HG03066 (cell line): ENCODE results near the gene THAP7.
A peak's percentile ranks its signal among the peaks of the same experiment; 100 is the strongest.

Experiments used
- ATAC-seq: cut with Tn5 transposase; IDR thresholded peaks from one replicate; pipeline ENCODE4 v1.9.1; 2021; ENCODE audit warnings: low read depth; ENCODE audit not compliant: unreplicated experiment

THAP7 gene

DNA sequence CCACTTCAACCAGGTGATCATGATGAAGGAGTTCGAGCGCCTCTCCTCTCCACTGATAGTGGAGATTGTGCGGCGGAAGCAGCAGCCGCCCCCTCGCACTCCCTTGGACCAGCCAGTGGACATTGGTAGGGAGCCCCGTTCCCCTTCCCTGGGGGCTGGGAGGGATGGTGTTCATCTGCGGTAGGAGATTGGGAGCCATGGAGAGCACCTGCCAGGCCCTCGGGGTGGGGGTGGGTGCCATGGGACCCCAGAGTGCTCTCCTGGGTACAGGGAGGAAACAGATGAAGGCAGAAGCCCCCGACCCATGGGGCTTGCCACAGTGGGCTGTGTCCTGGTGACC is 7.0 kb downstream of the THAP7 start:
- ATAC-seq, result no peak

DNA sequence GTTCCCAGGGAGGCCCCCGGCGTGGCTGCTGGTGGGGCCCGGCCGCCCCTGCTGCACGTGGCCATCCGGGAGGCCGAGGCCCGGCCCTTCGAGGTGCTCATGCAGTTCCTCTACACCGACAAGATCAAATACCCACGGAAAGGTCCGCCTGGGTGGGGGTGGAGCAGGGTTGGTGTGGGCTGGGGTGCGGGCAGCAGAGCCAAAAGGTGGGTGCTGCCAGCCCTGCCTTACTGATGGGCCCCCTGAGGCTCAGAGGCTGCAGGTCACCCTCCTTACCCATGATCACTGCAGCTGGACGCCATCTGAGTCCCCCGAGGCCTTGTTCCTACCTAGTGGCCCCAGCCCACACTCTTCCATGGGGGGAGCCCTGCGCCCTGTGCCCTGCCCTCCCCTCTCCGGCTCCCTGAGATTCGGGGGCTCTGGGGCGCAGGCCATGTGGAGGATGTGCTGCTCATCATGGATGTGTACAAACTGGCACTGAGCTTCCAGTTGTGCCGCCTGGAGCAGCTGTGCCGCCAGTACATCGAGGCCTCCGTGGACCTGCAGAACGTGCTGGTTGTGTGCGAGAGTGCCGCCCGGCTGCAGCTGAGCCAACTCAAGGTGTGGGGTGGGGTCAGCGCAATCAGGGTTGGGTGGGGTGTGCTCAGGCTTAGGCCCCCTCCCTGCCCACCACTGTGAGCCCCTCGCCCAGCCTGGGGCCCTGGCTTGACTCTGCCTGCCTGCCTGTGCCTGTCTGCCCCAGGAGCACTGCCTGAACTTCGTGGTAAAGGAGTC is 7.6 kb downstream of the THAP7 start:
- no peak for ATAC-seq

DNA sequence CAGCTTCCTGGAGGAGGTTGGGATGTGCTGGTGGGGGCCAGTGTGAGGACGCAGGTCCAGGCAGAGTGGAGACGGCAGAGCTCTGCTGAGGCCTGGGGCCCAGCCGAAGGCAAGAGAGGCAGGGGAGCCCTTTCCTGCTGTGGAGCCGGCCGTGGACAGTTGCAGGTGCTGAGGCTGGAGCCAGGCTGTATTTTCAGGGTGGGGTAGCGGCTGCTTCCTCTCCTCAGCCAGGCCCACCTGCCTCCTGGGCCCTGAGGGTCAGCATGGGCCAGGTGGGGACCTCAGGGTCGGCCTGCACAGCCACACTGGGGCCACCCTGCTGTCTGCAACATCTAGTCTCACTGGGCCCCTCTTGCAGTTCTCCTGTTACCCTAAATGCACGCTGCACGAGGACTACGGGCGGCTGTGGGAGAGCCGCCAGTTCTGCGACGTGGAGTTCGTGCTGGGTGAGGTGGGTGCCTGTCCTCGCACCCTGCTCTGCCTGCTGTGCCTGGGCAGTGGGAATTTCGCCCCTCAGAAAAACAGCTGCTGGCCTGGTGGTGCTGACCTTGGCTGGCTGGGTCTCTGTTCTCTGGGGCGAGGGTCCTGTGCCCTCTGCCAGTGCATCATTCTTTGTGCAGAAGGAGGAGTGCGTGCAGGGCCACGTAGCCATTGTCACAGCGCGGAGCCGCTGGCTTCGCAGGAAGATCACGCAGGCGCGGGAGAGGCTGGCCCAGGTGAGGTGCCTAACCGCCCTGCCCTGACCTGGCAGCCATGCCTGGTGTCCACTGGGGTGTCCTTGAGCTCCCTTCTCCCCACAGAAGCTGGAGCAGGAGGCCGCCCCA is 8.4 kb downstream of the THAP7 start:
- ATAC-seq, result no peak

- ATAC-seq, result no peak
These were observed 9.2 kb downstream of the THAP7 start for GRCh38 chr22:20992456-20993303.

DNA sequence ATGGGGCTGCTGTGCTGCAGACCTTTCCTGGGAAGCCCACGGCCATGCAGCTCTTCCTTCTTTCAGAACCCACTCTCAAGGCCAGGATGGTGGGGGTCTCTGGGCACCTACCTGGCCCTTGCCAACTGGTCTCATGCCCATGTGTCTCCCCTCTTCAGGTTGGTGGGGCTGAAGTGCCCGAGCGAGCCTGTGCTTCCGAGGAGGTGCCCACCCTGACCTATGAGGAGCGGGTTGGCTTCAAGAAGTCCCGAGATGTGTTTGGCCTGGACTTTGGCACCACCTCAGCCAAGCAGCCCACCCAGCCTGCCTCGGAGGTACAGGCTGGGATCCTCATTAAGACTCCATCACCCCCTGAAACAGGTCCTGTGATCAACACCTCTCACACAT is 9.9 kb downstream of the THAP7 start:
- ATAC-seq, result no peak

GRCh38 chr22:20991252-20992055 is 10.5 kb downstream of the THAP7 start:
- no peak for ATAC-seq

DNA sequence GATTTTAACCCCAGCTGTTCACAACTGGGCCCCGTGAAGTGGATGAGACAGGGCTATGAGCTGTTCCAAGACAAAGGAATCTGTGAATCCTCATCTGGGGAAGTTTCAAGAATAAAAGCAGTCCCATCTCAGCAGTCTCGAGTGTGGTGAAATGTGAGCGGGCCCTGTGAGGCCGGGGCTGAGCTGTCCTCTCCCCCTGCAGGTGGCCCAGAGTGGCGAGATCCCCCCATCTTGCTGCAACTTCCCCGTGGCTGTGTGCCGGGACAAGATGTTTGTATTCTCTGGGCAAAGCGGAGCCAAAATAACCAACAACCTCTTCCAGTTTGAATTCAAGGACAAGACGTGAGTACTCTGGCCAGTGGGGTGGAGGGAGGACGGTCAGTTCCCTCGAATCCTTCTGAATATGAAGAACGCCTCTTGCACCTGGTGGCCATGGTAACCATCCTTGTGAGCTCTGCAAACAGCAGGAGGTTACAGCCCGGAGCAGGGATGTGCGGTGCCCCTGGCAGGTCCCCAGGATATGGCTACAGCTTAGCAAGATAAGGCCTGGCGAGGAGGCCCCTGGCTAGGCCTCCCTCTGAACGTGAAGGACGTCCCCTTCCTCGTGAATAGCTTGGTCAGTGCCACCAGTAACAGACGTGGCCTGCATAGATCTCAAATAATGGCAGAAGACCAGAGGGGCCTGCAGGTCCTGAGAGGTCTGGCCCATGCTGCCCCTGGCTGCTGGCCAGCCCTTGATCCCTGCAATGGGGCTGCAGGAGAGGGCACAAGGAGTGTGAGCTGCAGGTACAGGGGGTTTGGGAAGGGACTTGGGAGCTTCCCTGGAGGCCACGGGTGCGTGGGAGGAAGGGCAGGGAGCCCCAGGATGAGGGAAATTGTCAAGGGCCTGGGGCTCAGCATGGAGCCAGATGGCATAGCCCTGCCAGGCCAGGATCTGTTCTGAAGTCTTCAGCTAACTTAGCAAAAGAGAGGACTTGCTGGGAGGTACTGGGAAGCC is 11.4 kb downstream of the THAP7 start:
- ATAC-seq, result no peak

GRCh38 chr22:20989323-20990138 is 12.4 kb downstream of the THAP7 start:
- no peak for ATAC-seq

DNA sequence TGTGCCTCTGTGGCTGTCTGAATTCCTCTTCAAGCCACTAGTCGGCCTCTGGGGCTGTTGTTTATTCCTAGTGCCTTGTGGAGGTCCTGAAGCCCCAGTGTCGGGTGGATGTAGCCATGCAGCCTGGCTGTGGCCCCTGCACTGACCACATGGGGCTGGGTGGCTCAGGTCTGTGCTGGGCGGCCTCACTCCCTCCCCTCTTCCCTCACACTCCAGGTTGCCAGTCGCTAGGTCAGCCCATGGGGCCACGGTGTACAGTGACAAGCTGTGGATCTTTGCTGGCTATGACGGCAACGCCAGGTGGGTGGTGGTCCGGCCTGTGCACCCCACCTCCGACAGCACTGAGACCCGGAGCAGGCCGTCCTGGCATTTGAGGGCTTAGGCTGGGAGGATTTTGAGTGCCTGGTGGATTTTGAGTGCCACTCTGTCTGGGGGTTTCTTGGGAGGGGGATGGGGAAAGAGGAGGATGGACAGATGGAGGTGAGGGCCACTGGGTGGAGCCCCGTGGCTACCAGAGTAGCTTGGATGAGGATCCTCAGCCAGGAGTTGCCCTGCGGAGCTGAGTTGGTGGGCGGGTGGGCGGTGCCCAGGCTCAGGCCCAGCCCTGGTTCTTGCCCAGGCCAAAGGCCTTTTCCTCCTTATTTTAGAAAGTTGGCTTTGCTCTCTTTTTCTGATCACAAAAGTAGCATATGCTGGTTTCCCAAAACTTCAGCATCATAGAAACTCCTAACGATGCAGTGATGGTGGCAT is 13.2 kb downstream of the THAP7 start:
- no peak for ATAC-seq

DNA sequence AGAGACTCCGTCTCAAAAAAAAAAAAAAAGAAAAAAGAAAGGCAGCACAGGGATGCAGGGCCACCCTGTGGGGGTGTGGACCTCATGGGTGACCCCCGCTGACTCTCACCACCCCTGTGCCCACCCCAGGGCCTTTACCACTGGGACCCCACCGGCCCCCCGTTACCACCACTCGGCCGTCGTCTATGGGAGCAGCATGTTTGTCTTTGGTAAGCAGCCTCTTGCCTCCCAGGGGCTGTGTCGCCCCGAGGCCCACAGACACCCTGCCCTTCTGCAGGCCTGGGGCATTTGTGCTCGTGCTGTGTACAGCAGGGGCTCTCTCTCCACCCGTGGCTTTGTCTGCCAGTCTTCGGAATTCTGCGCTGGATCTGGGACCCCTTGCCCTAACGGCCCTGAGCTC is 14.5 kb downstream of the THAP7 start:
- ATAC-seq, result no peak

DNA sequence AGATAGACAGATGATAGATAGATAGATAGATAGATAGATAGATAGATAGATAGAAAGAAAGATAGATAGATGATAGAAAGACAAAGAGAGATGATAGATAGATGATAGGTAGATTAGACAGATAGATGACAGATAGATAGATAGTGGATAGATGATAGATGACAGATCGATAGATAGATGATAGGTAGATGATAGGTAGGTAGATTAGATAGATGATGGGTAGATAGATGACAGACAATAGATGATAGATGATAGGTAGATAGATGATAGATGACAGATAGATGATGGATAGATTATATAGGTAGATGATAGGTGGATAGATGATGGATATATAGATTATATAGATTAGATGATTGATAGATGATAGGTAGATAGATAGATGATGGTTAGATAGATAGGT is 15.6 kb downstream of the THAP7 start:
- no peak for ATAC-seq

DNA sequence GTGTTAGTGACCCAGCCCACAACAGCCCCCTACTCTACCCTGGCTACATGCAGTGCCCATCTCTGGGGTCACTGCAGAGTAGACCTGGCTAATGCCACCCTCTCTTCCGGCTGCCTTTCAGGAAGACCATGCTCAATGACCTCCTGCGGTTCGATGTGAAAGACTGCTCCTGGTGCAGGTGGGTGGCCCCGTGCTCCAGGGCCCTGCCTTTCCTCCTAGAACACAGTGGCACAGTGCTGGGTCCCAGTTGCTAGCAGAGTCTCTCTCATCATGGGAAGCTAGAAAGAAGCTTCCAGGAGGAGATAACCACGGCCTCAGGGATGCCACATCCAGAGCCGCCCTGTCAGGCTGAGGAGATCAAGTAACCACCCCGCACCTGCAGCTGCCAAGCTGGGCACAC is 16.2 kb downstream of the THAP7 start:
- ATAC-seq, result no peak

DNA sequence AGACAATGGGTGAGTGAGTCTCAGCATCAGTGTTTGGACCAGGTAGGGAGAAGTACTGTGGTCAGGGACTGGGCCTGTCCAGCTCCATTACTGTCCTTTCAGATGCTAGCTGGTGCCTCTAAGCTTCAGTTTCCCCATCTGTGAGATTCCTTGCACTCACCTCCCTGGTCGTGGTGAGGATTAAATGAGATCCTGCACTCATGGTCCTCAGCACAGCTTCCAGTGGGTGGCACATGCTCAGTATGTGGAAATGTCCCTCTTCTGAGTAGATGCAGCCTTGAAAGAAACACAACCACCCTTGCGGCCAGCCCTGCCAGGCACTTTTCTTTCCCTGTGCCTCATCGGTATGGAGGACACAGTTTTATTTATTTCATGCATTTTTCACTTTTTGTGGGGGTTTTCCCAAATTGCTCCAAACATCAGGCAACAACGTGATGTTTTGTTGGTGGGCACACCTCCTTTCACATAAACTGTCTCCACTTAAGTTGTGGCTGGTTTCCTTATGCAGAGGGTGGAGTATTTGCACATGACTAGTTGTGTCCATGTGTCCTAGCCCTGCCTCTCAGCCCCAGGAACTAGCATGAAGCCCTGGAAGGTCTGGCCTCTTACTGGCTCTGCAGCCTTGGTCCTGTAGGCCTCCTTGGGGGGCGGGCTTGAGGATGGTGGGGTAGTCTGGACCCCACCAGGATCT is 18.7 kb downstream of the THAP7 start:
- ATAC-seq, result no peak

DNA sequence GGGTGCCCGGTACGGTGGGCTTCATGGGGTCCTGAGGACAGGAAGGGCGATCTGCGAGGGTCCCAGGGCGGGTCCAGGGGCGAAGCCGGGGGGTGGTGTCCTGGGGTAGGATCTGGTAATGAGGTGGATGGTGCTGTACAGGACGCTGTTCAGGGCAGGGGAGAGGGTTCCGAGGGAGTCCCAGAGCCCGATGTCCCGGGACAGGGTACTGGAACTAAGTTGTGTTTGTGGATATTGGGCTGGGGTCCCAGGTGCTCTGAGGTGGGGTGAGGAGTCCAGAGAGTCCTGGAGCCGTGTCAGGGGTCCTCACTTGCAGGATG is 19.4 kb downstream of the THAP7 start:
- ATAC-seq, result no peak

DNA sequence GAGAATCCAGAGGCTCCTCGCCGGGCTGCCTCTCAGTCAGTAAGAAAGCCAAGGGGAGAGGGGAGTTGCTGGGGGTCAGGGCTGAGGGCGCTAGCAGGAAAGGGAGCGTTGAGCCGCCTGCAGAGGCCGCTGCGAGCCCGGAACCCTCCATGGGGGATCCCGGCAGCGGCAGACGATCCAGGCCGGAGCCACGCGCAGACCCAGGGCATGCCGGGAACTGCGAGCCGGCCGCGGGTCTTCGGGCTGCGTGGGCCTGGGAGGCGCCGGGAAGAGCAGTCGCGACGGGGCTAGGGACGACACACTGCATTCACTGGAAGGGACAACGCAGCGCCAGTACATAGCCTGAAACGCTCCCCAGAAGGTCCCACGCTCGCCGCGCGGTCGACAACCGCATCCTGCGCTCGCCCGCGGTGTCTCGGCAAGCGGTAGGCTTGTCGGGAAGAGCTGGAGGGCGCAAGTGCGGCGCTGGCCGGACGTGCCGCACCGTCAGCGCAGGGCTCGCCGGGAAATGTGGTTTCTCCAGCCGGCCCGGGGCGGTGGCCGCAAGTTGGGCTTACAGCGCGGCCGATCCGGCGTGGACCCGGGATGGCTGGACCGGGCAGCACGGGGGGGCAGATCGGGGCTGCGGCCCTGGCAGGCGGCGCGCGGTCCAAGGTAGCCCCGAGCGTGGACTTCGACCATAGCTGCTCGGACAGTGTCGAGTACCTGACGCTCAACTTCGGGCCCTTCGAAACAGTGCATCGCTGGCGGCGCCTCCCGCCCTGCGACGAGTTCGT is 19.9 kb downstream of the THAP7 start, which contains the start of gene LZTR1:
TSS of gene LZTR1 (plus strand) at position 511 of the 776 bp plus-strand sequence. CDS start at position 586, 75 bp downstream.
- peak; percentile 65 for ATAC-seq

GRCh38 chr22:20980938-20981722 is 20.8 kb downstream of the THAP7 start:
- no peak for ATAC-seq
